GM23248 (cell line): ENCODE data around the gene ISCU.

Experiments used
- EZH2 ChIP-seq: fragments of 200-600 bp; sonication (generic); IDR thresholded peaks from 2 replicates; pipeline ENCODE4 v1.6.1; 2018; ENCODE audit warnings: antibody characterized with exemption, mild to moderate bottlenecking; ENCODE audit not compliant: insufficient read depth, poor library complexity, severe bottlenecking
- EZH2phosphoT487 ChIP-seq: fragments of 200-600 bp; sonication (generic); IDR thresholded peaks from 2 replicates; pipeline ENCODE4 v1.6.1; 2018; ENCODE audit warnings: antibody characterized with exemption, moderate library complexity, mild to moderate bottlenecking, low read depth; ENCODE audit not compliant: insufficient read depth

DNA sequence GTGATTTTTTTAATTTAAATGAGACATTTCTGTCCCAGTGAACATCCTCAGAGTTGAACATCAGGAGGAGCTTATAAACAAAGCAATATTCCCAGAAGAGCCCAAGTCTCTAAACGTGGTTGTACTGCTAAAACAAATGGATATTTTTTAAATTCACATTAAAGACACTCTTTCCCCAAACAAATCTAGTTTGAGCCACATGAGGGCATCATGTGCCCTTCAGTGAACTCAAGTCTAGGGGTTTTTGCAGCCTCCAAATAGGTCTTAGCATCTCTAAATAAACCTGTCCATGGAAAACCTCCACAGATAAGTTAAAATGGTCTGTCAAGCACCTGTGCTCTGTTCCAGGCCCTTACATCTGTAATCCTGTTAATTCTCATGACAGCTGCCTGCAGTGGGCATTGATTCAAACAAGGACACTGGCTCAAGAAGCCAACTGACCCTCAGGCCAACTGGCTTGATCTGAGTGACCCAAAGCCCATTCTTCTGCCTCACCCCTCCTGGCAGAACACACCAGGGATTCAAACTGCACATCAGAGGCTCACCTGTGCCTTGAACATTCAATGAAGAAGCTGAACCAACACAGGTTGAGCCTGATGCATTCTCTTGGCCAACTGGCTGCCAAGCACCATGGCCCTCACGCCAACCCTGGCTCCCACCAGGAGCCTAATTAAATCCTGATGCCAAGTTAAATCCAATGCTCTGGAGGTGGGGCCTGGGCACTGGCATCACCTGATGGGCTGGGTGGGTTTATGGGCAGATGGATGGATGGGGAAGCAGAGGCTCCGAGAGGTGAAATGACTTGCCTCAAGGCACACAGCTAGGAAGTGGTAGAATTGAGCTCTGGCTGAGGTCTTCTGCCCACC, 8.6 kb downstream of the ISCU start:
- TF ChIP-seq EZH2phosphoT487 (no peak), EZH2 (no peak)
